ENCODE results near the gene CHPF.

The CHPF gene

GRCh38 chr2:219515874-219516629, 27.6 kb downstream of the CHPF start:
- WGBS (ENCODE audit: extremely low coverage, insufficient coverage, insufficient read length): no CpG with 5 or more reads among the region's 17 CpGs
- H2BK120ac ChIP-seq (ENCODE audit: insufficient read depth, low read length, poor library complexity): no peak overlapping the region
- no peak overlapping the region for H3K4ac ChIP-seq (ENCODE audit: low read depth, low read length)
- H3K79me1 ChIP-seq (ENCODE audit: low read length): no peaks in the 10 kb centered on the region
- no peak overlapping the region for H4K12ac ChIP-seq (ENCODE audit: low read depth, low read length)
- H2AK5ac ChIP-seq (ENCODE audit: low read length): no peak overlapping the region
- H4K91ac ChIP-seq (ENCODE audit: low read depth, low read length): no peak overlapping the region
- no peak overlapping the region for H2AFZ ChIP-seq (ENCODE audit: insufficient read depth, low read length, poor library complexity)
- no peak overlapping the region for H3K18ac ChIP-seq (ENCODE audit: low read length)
- no peaks in the 10 kb centered on the region for H3K36me3 ChIP-seq (ENCODE audit: control insufficient read depth in 1 of 2, insufficient read depth in 2 of 2, low read length in 2 of 2)
- H3K14ac ChIP-seq (ENCODE audit: low read length): no peak overlapping the region
- H3K27me3 ChIP-seq (ENCODE audit: insufficient read depth, low read length): peaks cover 27% of the 10 kb centered on the region
- no peak overlapping the region for H3K27ac ChIP-seq (ENCODE audit: low read depth, low read length)
- no peak overlapping the region for H3K4me3 ChIP-seq (ENCODE audit: low read depth, low read length)
- no peak overlapping the region for H4K8ac ChIP-seq (ENCODE audit: low read depth, low read length)
- H3K9me3 ChIP-seq (ENCODE audit: insufficient read depth, low read depth, low read length): peaks cover 11% of the 10 kb centered on the region
- H3K4me1 ChIP-seq (ENCODE audit: control insufficient read depth in 1 of 2, insufficient read depth in 2 of 2, low read length in 2 of 2): no peaks in the 10 kb centered on the region
- DNase-seq: no peak
- H3K9ac ChIP-seq (ENCODE audit: low read length): no peak overlapping the region
- H3K4me2 ChIP-seq (ENCODE audit: low read length): no peak overlapping the region
- no peak overlapping the region for H2BK5ac ChIP-seq (ENCODE audit: low read depth, low read length, poor library complexity)
- H3K79me2 ChIP-seq (ENCODE audit: control insufficient read depth, insufficient read depth, low read length, poor library complexity): no peaks in the 10 kb centered on the region
- no peak overlapping the region for H3K23ac ChIP-seq (ENCODE audit: low read length)
- no peak overlapping the region for H2BK12ac ChIP-seq (ENCODE audit: low read length)

- WGBS (ENCODE audit: extremely low coverage, insufficient coverage, insufficient read length): no CpG with 5 or more reads among the region's 21 CpGs
- H3K9ac ChIP-seq (ENCODE audit: low read length): no peak overlapping the region
- no peak overlapping the region for H3K18ac ChIP-seq (ENCODE audit: low read length)
- H3K36me3 ChIP-seq (ENCODE audit: control insufficient read depth in 1 of 2, insufficient read depth in 2 of 2, low read length in 2 of 2): no peaks in the 10 kb centered on the region
- H2BK5ac ChIP-seq (ENCODE audit: low read depth, low read length, poor library complexity): no peak overlapping the region
- no peak for DNase-seq
- H3K27me3 ChIP-seq (ENCODE audit: insufficient read depth, low read length): peaks cover 27% of the 10 kb centered on the region
- H3K79me1 ChIP-seq (ENCODE audit: low read length): no peaks in the 10 kb centered on the region
- H4K91ac ChIP-seq (ENCODE audit: low read depth, low read length): no peak overlapping the region
- no peak overlapping the region for H3K4me3 ChIP-seq (ENCODE audit: low read depth, low read length)
- no peak overlapping the region for H4K8ac ChIP-seq (ENCODE audit: low read depth, low read length)
- H2AFZ ChIP-seq (ENCODE audit: insufficient read depth, low read length, poor library complexity): no peak overlapping the region
- H3K4me1 ChIP-seq (ENCODE audit: control insufficient read depth in 1 of 2, insufficient read depth in 2 of 2, low read length in 2 of 2): peaks cover 0 to 6% of the 10 kb centered on the region in 2 experiments
- no peak overlapping the region for H2AK5ac ChIP-seq (ENCODE audit: low read length)
- peaks cover 11% of the 10 kb centered on the region for H3K9me3 ChIP-seq (ENCODE audit: insufficient read depth, low read depth, low read length)
- no peak overlapping the region for H3K23ac ChIP-seq (ENCODE audit: low read length)
- no peak overlapping the region for H2BK120ac ChIP-seq (ENCODE audit: insufficient read depth, low read length, poor library complexity)
- no peak overlapping the region for H3K14ac ChIP-seq (ENCODE audit: low read length)
- H3K79me2 ChIP-seq (ENCODE audit: control insufficient read depth, insufficient read depth, low read length, poor library complexity): no peaks in the 10 kb centered on the region
- H3K27ac ChIP-seq (ENCODE audit: low read depth, low read length): no peak overlapping the region
- no peak overlapping the region for H3K4ac ChIP-seq (ENCODE audit: low read depth, low read length)
- no peak overlapping the region for H2BK12ac ChIP-seq (ENCODE audit: low read length)
- H4K12ac ChIP-seq (ENCODE audit: low read depth, low read length): no peak overlapping the region
- no peak overlapping the region for H3K4me2 ChIP-seq (ENCODE audit: low read length)
Observed at GRCh38 chr2:219514836-219515235, 28.8 kb downstream of the CHPF start.

GRCh38 chr2:219514196-219514761, 29.3 kb downstream of the CHPF start, which contains the start of gene ASIC4:
Gene ASIC4, plus strand, starts transcription at chr2:219514482. Its CDS starts 243 bp downstream, at chr2:219514725.
- Histone ChIP-seq H3K79me2 (ENCODE audit: control insufficient read depth, insufficient read depth, low read length, poor library complexity) (no peaks in the 10 kb centered on the region), H3K27me3 (ENCODE audit: insufficient read depth, low read length) (peaks cover 27% of the 10 kb centered on the region), H3K4me2 (ENCODE audit: low read length) (no peak within 1 kb of the TSS), H2AFZ (ENCODE audit: insufficient read depth, low read length, poor library complexity) (no peak within 1 kb of the TSS), H2BK12ac (ENCODE audit: low read length) (no peak within 1 kb of the TSS), H3K9ac (ENCODE audit: low read length) (no peak within 1 kb of the TSS), H3K14ac (ENCODE audit: low read length) (no peak within 1 kb of the TSS), H3K9me3 (ENCODE audit: insufficient read depth, low read depth, low read length) (peaks cover 11% of the 10 kb centered on the region), H3K36me3 (ENCODE audit: control insufficient read depth in 1 of 2, insufficient read depth in 2 of 2, low read length in 2 of 2) (no peaks in the 10 kb centered on the region), H3K4ac (ENCODE audit: low read depth, low read length) (no peak within 1 kb of the TSS), H2BK5ac (ENCODE audit: low read depth, low read length, poor library complexity) (no peak within 1 kb of the TSS), H4K12ac (ENCODE audit: low read depth, low read length) (no peak within 1 kb of the TSS), H3K18ac (ENCODE audit: low read length) (no peak within 1 kb of the TSS), H2AK5ac (ENCODE audit: low read length) (no peak within 1 kb of the TSS), H3K4me3 (ENCODE audit: low read depth, low read length) (no peak within 1 kb of the TSS), H3K27ac (ENCODE audit: low read depth, low read length) (no peak within 1 kb of the TSS), H3K4me1 (ENCODE audit: control insufficient read depth in 1 of 2, insufficient read depth in 2 of 2, low read length in 2 of 2) (peaks cover 0 to 6% of the 10 kb centered on the region in 2 experiments), H4K91ac (ENCODE audit: low read depth, low read length) (no peak within 1 kb of the TSS), H3K23ac (ENCODE audit: low read length) (no peak within 1 kb of the TSS), H3K79me1 (ENCODE audit: low read length) (no peaks in the 10 kb centered on the region), H2BK120ac (ENCODE audit: insufficient read depth, low read length, poor library complexity) (no peak within 1 kb of the TSS), H4K8ac (ENCODE audit: low read depth, low read length) (no peak within 1 kb of the TSS)
- peak in 1 of 2 donors; percentile 31 for DNase-seq
- WGBS (ENCODE audit: extremely low coverage, insufficient coverage, insufficient read length): no CpG with 5 or more reads among the region's 31 CpGs

GRCh38 chr2:219513787-219514186, 29.8 kb downstream of the CHPF start:
- Histone ChIP-seq H2BK5ac (ENCODE audit: low read depth, low read length, poor library complexity) (no peak overlapping the region), H4K91ac (ENCODE audit: low read depth, low read length) (no peak overlapping the region), H2AFZ (ENCODE audit: insufficient read depth, low read length, poor library complexity) (no peak overlapping the region), H3K14ac (ENCODE audit: low read length) (no peak overlapping the region), H3K9ac (ENCODE audit: low read length) (no peak overlapping the region), H4K12ac (ENCODE audit: low read depth, low read length) (no peak overlapping the region), H3K79me2 (ENCODE audit: control insufficient read depth, insufficient read depth, low read length, poor library complexity) (no peaks in the 10 kb centered on the region), H3K4me1 (ENCODE audit: control insufficient read depth in 1 of 2, insufficient read depth in 2 of 2, low read length in 2 of 2) (peaks cover 0 to 6% of the 10 kb centered on the region in 2 experiments), H3K4me2 (ENCODE audit: low read length) (no peak overlapping the region), H3K9me3 (ENCODE audit: insufficient read depth, low read depth, low read length) (peaks cover 11% of the 10 kb centered on the region), H2AK5ac (ENCODE audit: low read length) (no peak overlapping the region), H2BK120ac (ENCODE audit: insufficient read depth, low read length, poor library complexity) (no peak overlapping the region), H2BK12ac (ENCODE audit: low read length) (no peak overlapping the region), H3K23ac (ENCODE audit: low read length) (no peak overlapping the region), H3K4ac (ENCODE audit: low read depth, low read length) (no peak overlapping the region), H3K4me3 (ENCODE audit: low read depth, low read length) (no peak overlapping the region), H3K18ac (ENCODE audit: low read length) (no peak overlapping the region), H4K8ac (ENCODE audit: low read depth, low read length) (no peak overlapping the region), H3K27me3 (ENCODE audit: insufficient read depth, low read length) (peaks cover 27% of the 10 kb centered on the region), H3K27ac (ENCODE audit: low read depth, low read length) (no peak overlapping the region), H3K36me3 (ENCODE audit: control insufficient read depth in 1 of 2, insufficient read depth in 2 of 2, low read length in 2 of 2) (no peaks in the 10 kb centered on the region), H3K79me1 (ENCODE audit: low read length) (no peaks in the 10 kb centered on the region)
- DNase-seq: no peak
- no CpG with 5 or more reads among the region's 4 CpGs for WGBS (ENCODE audit: extremely low coverage, insufficient coverage, insufficient read length)
